SK-N-SH (cell line): ENCODE measurements around the gene GRB2. TPM values are rescaled to one million over a fixed set of nuclear protein-coding genes. Genes with fewer than 3 reads are reported as not detected.

Experiments
- CTCF ChIA-PET: fragments of 300-600, 350-600 bp; formaldehyde crosslinking; extraction: SDS; loops from one replicate; lab custom pipeline; 2021; lab: Yijun Ruan, JAX
- POLR2A ChIA-PET: fragments of 350-600 bp; sonication (Branson Sonifier 250); formaldehyde crosslinking; extraction: SDS; loops from one replicate; lab custom pipeline; 2020; ENCODE audit warnings: antibody characterized with exemption, inconsistent platforms; lab: Yijun Ruan, JAX
- DNase-seq: peaks from one replicate; pipeline ENCODE4 v3.0.0; 2012
- H2AFZ ChIP-seq: fragments of 200-600 bp; sonication (generic); 2 replicates; pipeline ENCODE4 v1.8.1; 2016; ENCODE audit warnings: antibody characterized with exemption, mild to moderate bottlenecking, low read depth
- H3F3A ChIP-seq: fragments of 200-600 bp; sonication (generic); replicated peaks from 2 replicates; pipeline ENCODE3; 2016; ENCODE audit warnings: antibody characterized with exemption, mild to moderate bottlenecking; ENCODE audit not compliant: insufficient read depth
- H3K27ac ChIP-seq, 2 experiments: fragments of 200-500 bp in 1 of 2; fragments of 200-600 bp in 1 of 2; sonication (Bioruptor generic) in 1 of 2; sonication (generic), shearing (Covaris generic) in 1 of 2; 2 replicates each; pipeline versions ENCODE4 v1.5.1 to v1.6.1; 2014 to 2016; ENCODE audit warnings: low read depth in 2 of 2, inconsistent platforms in 1 of 2, low read length in 1 of 2, mild to moderate bottlenecking in 1 of 2, mixed read lengths in 1 of 2
- H3K27me3 ChIP-seq: fragments of 200-600 bp; sonication (generic), shearing (Covaris generic); 2 replicates; pipeline ENCODE4 v1.6.1; 2016; ENCODE audit warnings: mixed run types; ENCODE audit not compliant: insufficient read depth
- H3K36me3 ChIP-seq, 2 experiments: fragments of 200-500 bp in 1 of 2; fragments of 200-600 bp in 1 of 2; sonication (Bioruptor generic) in 1 of 2; sonication (generic) in 1 of 2; replicated peaks in 1 of 2; 2 replicates each; pipeline versions ENCODE3 to v1.5.1; 2014 to 2016; ENCODE audit warnings: low read length in 1 of 2, mild to moderate bottlenecking in 1 of 2; ENCODE audit not compliant: insufficient read depth in 2 of 2, control insufficient read depth in 1 of 2
- H3K4me1 ChIP-seq, 2 experiments: fragments of 200-500 bp in 1 of 2; fragments of 200-600 bp in 1 of 2; sonication (Bioruptor generic) in 1 of 2; sonication (generic), shearing (Covaris generic) in 1 of 2; 2 replicates each; pipeline versions ENCODE4 v1.5.1 to v1.6.1; 2014 to 2016; ENCODE audit warnings: low read depth in 1 of 2, low read length in 1 of 2, mixed run types in 1 of 2; ENCODE audit not compliant: insufficient read depth in 2 of 2, control insufficient read depth in 1 of 2
- H3K4me2 ChIP-seq: fragments of 200-600 bp; sonication (generic), shearing (Covaris generic); 2 replicates; pipeline ENCODE4 v1.6.1; 2017; ENCODE audit warnings: mixed run types
- H3K4me3 ChIP-seq, 2 experiments: fragments of 200-500 bp in 1 of 2; fragments of 200-600 bp in 1 of 2; sonication (Bioruptor generic) in 1 of 2; sonication (generic), shearing (Covaris generic) in 1 of 2; 2 replicates each; pipeline versions ENCODE4 v1.5.1 to v1.8.1; 2014 to 2016; ENCODE audit warnings: low read depth in 2 of 2, inconsistent platforms in 1 of 2, low read length in 1 of 2, mild to moderate bottlenecking in 1 of 2, mixed read lengths in 1 of 2, moderate library complexity in 1 of 2
- H3K79me2 ChIP-seq: fragments of 200-600 bp; sonication (generic); 2 replicates; pipeline ENCODE4 v1.8.1; 2017; ENCODE audit warnings: mild to moderate bottlenecking; ENCODE audit not compliant: insufficient read depth
- H3K9ac ChIP-seq: fragments of 200-600 bp; sonication (generic); 2 replicates; pipeline ENCODE4 v1.6.1; 2017; ENCODE audit warnings: mixed run types
- H3K9me2 ChIP-seq: fragments of 200-600 bp; sonication (generic); 2 replicates; pipeline ENCODE4 v1.6.1; 2017; ENCODE audit warnings: mixed run types
- H3K9me3 ChIP-seq: fragments of 200-600 bp; sonication (generic); 2 replicates; pipeline ENCODE4 v1.6.1; 2017; ENCODE audit warnings: mixed run types, mild to moderate bottlenecking, moderate library complexity
- H4K20me1 ChIP-seq: fragments of 200-600 bp; sonication (generic); 2 replicates; pipeline ENCODE4 v1.6.1; 2017; ENCODE audit warnings: mild to moderate bottlenecking, mixed run types; ENCODE audit not compliant: insufficient read depth
- EP300 ChIP-seq, 2 experiments: IDR thresholded peaks; 2 replicates each; pipeline versions ENCODE4 v1.4.0 to v1.6.1; 2012; ENCODE audit warnings: borderline replicate concordance in 1 of 2, low read depth in 1 of 2, low read length in 1 of 2
- FOXM1 ChIP-seq: IDR thresholded peaks from 2 replicates; pipeline ENCODE4 v1.4.0; 2012; ENCODE audit warnings: low read depth, mild to moderate bottlenecking
- GABPA ChIP-seq: IDR thresholded peaks from 2 replicates; pipeline ENCODE4 v1.4.0; 2012; ENCODE audit warnings: low read depth, mild to moderate bottlenecking
- GATA2 ChIP-seq: sonication (generic); formaldehyde crosslinking; IDR thresholded peaks from 2 replicates; pipeline ENCODE4 v1.5.0; 2020; ENCODE audit warnings: mild to moderate bottlenecking, missing genetic modification reagents
- JUND ChIP-seq: IDR thresholded peaks from 2 replicates; pipeline ENCODE4 v1.4.0; 2012
- MXI1 ChIP-seq: IDR thresholded peaks from 2 replicates; pipeline ENCODE4 v1.6.1; 2012; ENCODE audit warnings: mild to moderate bottlenecking, low read depth, low read length, improper control_type of control experiment
- PBX3 ChIP-seq: IDR thresholded peaks from 2 replicates; pipeline ENCODE4; 2012
- POLR2AphosphoS5 ChIP-seq: IDR thresholded peaks from 2 replicates; pipeline ENCODE4 v1.6.1; 2012; ENCODE audit warnings: low read depth, low read length
- RFX5 ChIP-seq: IDR thresholded peaks from 2 replicates; pipeline ENCODE4 v1.6.1; 2012; ENCODE audit warnings: mild to moderate bottlenecking, improper control_type of control experiment, low read length
- TAF1 ChIP-seq: IDR thresholded peaks from 2 replicates; pipeline ENCODE4 v1.6.1; 2012; ENCODE audit warnings: low read depth, mild to moderate bottlenecking, low read length, moderate library complexity, borderline replicate concordance
- TCF12 ChIP-seq: IDR thresholded peaks from 2 replicates; pipeline ENCODE4 v1.4.0; 2012
- USF1 ChIP-seq: IDR thresholded peaks from 2 replicates; pipeline ENCODE4 v1.4.0; 2012; ENCODE audit warnings: low read depth, borderline replicate concordance
- USF2 ChIP-seq: fragments of 150-350 bp; IDR thresholded peaks from 2 replicates; pipeline ENCODE4 v1.6.1; 2017; ENCODE audit warnings: antibody characterized with exemption, low read length, low read depth, borderline replicate concordance
- YY1 ChIP-seq: IDR thresholded peaks from 2 replicates; pipeline ENCODE4 v1.4.0; 2012; ENCODE audit warnings: low read depth, mild to moderate bottlenecking
- WGBS: methylation state at CpG from one replicate; pipeline ENCODE4 v1.1.6; 2017; ENCODE audit warnings: low lambda C conversion rate; 5-methylcytosine and 5-hydroxymethylcytosine counted together
- polyA plus RNA-seq, 3 experiments: library from polyadenylated mRNA; depleted of rRNA; stranded (reverse); fragments of >200 nt; gene quantifications; 2 replicates each; pipeline ENCODE4 v1.2.3, GENCODE V29; 2012
- TF ChIP-seq, protein P1 (sequence below): IDR thresholded peaks from 2 replicates; pipeline ENCODE4 v1.4.0; 2012; ENCODE audit warnings: low read depth
- TF ChIP-seq, protein P2 (sequence below): fragments of 150-350 bp; IDR thresholded peaks from 2 replicates; pipeline ENCODE4 v1.6.1; 2016; ENCODE audit warnings: mild to moderate bottlenecking, low read depth, low read length

The GRB2 gene
- polyA plus RNA-seq, 1 of the 3 experiments (the other 2 are of a cell fraction) = 89.6 TPM

- H3K9me2 ChIP-seq = no peaks in the 10 kb centered on the region
- H3K27me3 ChIP-seq = peaks cover 22% of the 10 kb centered on the region
- ChIA-PET CTCF (interaction anchor here (0.8 to 3.7 kb wide), 47 partner anchors 10 to 423 kb away, joined by 3 to 83 read pairs (median 6); partner anchors contain the start of genes GGA3, MIF4GD, MRPS7 and SLC25A19), POLR2A (interaction anchor here (0.7 to 1.6 kb wide), 2 partner anchors 141 to 432 kb away, joined by 7 to 10 read pairs; partner anchors contain the start of gene MIF4GD)
- no peak overlapping the region for H3K27ac ChIP-seq
- TF ChIP-seq JUND = no peak
- TF ChIP-seq YY1 = no peak
- TF ChIP-seq, protein P1, sequence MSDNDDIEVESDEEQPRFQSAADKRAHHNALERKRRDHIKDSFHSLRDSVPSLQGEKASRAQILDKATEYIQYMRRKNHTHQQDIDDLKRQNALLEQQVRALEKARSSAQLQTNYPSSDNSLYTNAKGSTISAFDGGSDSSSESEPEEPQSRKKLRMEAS = no peak
- no peak for TF ChIP-seq TCF12
- no peak for TF ChIP-seq PBX3
- TF ChIP-seq, protein P2, sequence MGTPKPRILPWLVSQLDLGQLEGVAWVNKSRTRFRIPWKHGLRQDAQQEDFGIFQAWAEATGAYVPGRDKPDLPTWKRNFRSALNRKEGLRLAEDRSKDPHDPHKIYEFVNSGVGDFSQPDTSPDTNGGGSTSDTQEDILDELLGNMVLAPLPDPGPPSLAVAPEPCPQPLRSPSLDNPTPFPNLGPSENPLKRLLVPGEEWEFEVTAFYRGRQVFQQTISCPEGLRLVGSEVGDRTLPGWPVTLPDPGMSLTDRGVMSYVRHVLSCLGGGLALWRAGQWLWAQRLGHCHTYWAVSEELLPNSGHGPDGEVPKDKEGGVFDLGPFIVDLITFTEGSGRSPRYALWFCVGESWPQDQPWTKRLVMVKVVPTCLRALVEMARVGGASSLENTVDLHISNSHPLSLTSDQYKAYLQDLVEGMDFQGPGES = no peak
- TF ChIP-seq RFX5 = no peak
- TF ChIP-seq GABPA = no peak
- no peak for TF ChIP-seq TAF1
- no peak for TF ChIP-seq GATA2 (CRISPR knock-in tag)
- TF ChIP-seq MXI1 = no peak
- no peak for TF ChIP-seq POLR2AphosphoS5
- no peak for TF ChIP-seq FOXM1
- no peak for TF ChIP-seq USF1
- no peak for TF ChIP-seq EP300 (IDR thresholded peaks at IDR 0.05; ENCODE audit: borderline replicate concordance in 1 of 2, low read depth in 1 of 2, low read length in 1 of 2)
- TF ChIP-seq USF2 = no peak
- WGBS = 73% methylated on average over 5 of the region's 5 CpGs
- H3K4me1 ChIP-seq = no peaks in the 10 kb centered on the region; a peak in 1 of 4 replicates
- no peaks in the 10 kb centered on the region for H4K20me1 ChIP-seq
- no peak overlapping the region for H3K4me3 ChIP-seq
- no peak overlapping the region for H3K4me2 ChIP-seq
- H3F3A ChIP-seq = peaks cover 11% of the 10 kb centered on the region
- no peaks in the 10 kb centered on the region for H3K79me2 ChIP-seq
- DNase-seq = no peak
- no peaks in the 10 kb centered on the region for H3K9me3 ChIP-seq
- H3K9ac ChIP-seq = no peak overlapping the region
- no peaks in the 10 kb centered on the region for H3K36me3 ChIP-seq
- H2AFZ ChIP-seq = no peak overlapping the region
Observed at GRCh38 chr17:75411328-75412067, 6.0 kb upstream of the GRB2 start.
